Measurements from ENCODE around the gene GCH1.

Gene GCH1

DNA sequence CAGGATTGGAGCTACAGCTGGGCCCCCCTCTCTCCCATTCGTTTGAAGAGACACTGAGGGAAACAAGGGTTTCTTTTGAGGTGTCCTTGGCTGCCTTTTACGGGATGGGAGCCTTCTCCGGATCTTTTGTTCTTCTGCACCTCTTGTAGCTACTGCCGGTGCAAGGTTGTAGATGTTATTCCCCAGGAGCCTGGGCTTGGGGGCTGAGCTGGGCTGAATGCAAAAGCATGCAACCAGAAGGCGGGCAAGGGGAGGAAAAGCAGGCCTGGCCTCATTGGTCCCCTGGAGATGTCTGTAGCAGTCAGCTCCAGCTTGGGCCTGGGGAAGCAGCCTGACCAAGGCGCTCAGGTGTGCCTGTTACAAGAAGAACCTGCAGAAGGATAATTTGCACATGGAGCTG is 110.3 kb downstream of the GCH1 start:
- DNase-seq: no peak
